ENCODE measurements around the gene IPCEF1. TPM values are rescaled to one million over a fixed set of nuclear protein-coding genes. Genes with fewer than 3 reads are reported as not detected.

Gene IPCEF1
- total RNA-seq, 2 donors from 2014 or later: 0.51 to 0.93 TPM

DNA sequence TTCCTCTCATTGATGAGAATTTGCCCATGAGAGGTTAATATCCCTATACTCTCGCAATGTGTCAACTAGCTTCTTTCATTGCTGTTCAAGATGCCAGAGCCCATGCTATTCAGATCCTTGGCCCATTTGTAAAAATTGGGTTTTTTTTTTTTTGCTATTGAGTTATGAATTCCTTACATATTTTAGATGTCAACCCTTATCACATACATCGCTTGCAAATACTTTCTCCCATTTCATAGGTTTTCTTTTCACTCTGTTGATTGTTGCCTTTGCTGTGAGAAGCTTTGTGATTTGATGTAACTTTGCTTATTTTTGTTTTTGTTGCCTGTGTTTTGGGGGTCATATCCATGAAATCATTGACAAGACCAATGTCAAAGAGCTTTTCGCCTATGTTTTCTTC is 32.2 kb upstream of the IPCEF1 start:
- Histone ChIP-seq H3K27me3 (no peaks in the 10 kb centered on the region), H3K36me3 (no peaks in the 10 kb centered on the region), H3K4me3 (no peak overlapping the region), H3K27ac (no peak overlapping the region), H3K9me3 (peaks cover 0 to 5% of the 10 kb centered on the region in 2 donors), H3K4me1 (no peaks in the 10 kb centered on the region)
- no peak for DNase-seq (ENCODE audit: low spot score)
- TF ChIP-seq, protein P1, sequence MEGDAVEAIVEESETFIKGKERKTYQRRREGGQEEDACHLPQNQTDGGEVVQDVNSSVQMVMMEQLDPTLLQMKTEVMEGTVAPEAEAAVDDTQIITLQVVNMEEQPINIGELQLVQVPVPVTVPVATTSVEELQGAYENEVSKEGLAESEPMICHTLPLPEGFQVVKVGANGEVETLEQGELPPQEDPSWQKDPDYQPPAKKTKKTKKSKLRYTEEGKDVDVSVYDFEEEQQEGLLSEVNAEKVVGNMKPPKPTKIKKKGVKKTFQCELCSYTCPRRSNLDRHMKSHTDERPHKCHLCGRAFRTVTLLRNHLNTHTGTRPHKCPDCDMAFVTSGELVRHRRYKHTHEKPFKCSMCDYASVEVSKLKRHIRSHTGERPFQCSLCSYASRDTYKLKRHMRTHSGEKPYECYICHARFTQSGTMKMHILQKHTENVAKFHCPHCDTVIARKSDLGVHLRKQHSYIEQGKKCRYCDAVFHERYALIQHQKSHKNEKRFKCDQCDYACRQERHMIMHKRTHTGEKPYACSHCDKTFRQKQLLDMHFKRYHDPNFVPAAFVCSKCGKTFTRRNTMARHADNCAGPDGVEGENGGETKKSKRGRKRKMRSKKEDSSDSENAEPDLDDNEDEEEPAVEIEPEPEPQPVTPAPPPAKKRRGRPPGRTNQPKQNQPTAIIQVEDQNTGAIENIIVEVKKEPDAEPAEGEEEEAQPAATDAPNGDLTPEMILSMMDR (IDR thresholded peaks at IDR 0.05): no peak

DNA sequence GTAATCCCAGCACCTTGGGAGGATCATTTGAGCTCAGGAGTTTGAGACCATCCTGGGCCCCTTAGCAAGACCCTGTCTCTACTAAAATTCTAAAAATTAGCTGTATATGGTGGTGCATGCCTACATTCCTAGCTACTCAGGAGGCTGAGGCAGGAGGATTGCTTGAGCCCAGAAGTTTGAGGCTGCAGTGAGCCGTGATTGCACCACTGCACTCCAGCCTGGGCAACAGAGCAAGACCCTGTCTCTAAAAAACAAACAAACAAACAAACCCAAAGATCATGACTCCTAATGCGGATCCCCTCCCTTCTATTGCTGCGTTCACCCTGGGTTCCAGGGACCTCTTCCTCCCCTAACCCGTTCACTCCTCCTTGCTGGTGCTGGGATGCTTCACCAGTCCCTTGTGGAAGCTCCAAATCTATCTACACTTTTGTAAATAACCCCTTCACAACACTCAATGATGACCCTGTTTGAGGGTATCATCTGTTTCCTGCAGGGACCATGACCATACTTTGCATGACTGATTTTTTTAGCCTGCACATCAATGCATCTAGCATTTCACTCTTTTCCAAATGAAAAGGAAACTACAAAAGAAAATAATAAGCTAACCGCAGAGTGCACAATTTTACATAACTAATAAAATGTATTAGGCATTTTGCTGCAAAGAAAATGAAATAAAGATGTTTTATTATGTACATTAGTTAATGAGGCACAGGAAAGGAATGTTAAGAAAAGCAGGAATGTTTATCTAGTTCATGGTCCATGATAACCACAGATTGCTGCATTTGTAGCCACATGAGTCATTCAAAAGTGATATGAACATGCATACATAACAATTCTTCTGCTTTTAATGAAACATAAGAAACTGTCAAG is 30.5 kb upstream of the IPCEF1 start:
- Histone ChIP-seq H3K9me3 (peaks cover 0 to 5% of the 10 kb centered on the region in 2 donors), H3K36me3 (no peaks in the 10 kb centered on the region), H3K27me3 (no peaks in the 10 kb centered on the region), H3K4me3 (no peak overlapping the region), H3K4me1 (no peaks in the 10 kb centered on the region), H3K27ac (no peak overlapping the region)
- TF ChIP-seq, protein P1 (IDR thresholded peaks at IDR 0.05): no peak
- no peak for DNase-seq (ENCODE audit: low spot score)

DNA sequence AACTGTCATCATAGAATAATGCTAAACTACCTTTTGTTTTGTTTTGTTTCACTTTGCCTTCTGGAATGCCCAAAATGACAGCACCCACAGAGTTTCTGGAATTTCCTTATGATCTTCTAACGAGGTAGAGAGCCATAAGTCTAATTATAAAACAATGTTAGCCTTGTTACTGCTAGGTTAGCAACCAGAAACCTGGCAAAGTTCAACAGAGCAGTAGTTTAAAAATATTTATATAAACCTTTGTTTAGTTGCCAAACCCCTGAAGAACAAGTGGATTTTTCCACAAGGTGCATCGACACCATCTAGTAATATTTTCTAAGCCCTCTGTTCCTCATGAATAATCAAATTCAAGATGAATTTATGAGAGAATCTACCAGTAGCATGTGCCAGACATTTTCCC is 27.6 kb upstream of the IPCEF1 start:
- peaks cover 0 to 2% of the 10 kb centered on the region in 2 donors for H3K9me3 ChIP-seq
- H3K27me3 ChIP-seq: no peaks in the 10 kb centered on the region
- H3K4me1 ChIP-seq: no peaks in the 10 kb centered on the region
- H3K4me3 ChIP-seq: no peak overlapping the region
- TF ChIP-seq, protein P1 (IDR thresholded peaks at IDR 0.05): no peak
- no peaks in the 10 kb centered on the region for H3K36me3 ChIP-seq
- DNase-seq (ENCODE audit: low spot score): no peak
- no peak overlapping the region for H3K27ac ChIP-seq

DNA sequence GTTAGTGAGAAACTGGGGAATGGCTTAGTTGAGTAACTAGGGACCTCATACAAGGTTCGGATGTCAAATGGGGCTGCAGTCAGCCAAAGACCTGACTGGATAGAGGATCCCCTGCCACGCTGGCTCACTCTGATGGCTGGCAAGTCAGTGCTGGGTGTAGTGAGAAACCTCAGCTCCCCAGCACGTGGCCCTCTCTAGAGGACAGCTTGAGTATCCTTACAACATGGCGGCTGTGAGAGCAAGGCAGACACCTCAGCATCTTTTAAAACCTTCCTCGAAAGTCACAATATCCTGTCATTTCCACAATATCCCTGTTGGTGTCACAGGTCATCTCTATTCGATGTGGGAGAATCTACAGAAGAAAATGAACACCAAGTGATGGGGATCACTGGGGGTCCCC is 26.7 kb upstream of the IPCEF1 start:
- H3K36me3 ChIP-seq: no peaks in the 10 kb centered on the region
- no peak for DNase-seq (ENCODE audit: low spot score)
- no peak overlapping the region for H3K27ac ChIP-seq
- TF ChIP-seq, protein P1 (IDR thresholded peaks at IDR 0.05): no peak
- no peaks in the 10 kb centered on the region for H3K9me3 ChIP-seq
- no peaks in the 10 kb centered on the region for H3K4me1 ChIP-seq
- H3K4me3 ChIP-seq: no peak overlapping the region
- H3K27me3 ChIP-seq: no peaks in the 10 kb centered on the region

DNA sequence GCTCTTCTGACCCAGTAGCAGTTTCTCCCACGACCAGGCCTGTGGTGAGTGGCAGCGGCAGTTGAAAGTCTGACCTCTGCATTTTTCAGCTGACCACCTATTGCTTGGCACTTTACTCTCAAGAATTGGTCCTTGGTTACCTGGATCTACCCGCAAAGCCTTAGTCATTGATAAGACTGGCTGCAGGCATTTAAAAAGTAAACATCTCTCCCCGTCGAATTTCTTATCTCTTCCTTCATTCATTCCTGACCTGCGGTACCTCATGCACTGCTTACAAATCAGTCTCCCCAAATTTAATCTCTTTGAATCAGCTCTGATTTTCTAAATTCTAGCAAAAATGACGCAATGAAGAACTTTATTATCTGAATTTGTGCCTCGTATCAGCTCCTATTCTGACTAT is 26.1 kb upstream of the IPCEF1 start:
- H3K9me3 ChIP-seq: no peaks in the 10 kb centered on the region
- no peaks in the 10 kb centered on the region for H3K4me1 ChIP-seq
- no peaks in the 10 kb centered on the region for H3K36me3 ChIP-seq
- no peaks in the 10 kb centered on the region for H3K27me3 ChIP-seq
- H3K4me3 ChIP-seq: no peak overlapping the region
- TF ChIP-seq, protein P1 (IDR thresholded peaks at IDR 0.05): no peak
- no peak overlapping the region for H3K27ac ChIP-seq
- no peak for DNase-seq (ENCODE audit: low spot score)

Measured in right atrium auricular region (tissue), 2 donors.